Astrocyte (in vitro differentiated cells and primary cell): Measurements from ENCODE around the gene ARHGDIA. TPM values are rescaled to one million over a fixed set of nuclear protein-coding genes. Genes with fewer than 3 reads are reported as not detected.

ENCODE experiments used
- DNase-seq: peaks from one replicate; pipeline ENCODE4 v3.0.0-alpha.2; 2010; ENCODE audit warnings: low read depth
- FAIRE-seq: peaks from 2 replicates; lab custom pipeline; 2011; peaks lifted over from hg19 to GRCh38; lab: Jason Lieb, UNC
- H2AFZ ChIP-seq: 2 replicates; pipeline ENCODE4 v1.6.0; 2012; ENCODE audit warnings: low read depth, low read length, inconsistent platforms
- H3K27ac ChIP-seq: 2 replicates; pipeline ENCODE4 v1.5.1; 2011; ENCODE audit warnings: low read depth, low read length, inconsistent platforms
- H3K27me3 ChIP-seq: 2 replicates; pipeline ENCODE4 v1.6.0; 2011; ENCODE audit warnings: low read length, inconsistent platforms; ENCODE audit not compliant: insufficient read depth
- H3K36me3 ChIP-seq: 2 replicates; pipeline ENCODE4 v1.5.1; 2011; ENCODE audit warnings: low read length, inconsistent platforms; ENCODE audit not compliant: insufficient read depth
- H3K4me1 ChIP-seq: 2 replicates; pipeline ENCODE4 v1.5.1; 2011; ENCODE audit warnings: low read length, inconsistent platforms; ENCODE audit not compliant: insufficient read depth
- H3K4me2 ChIP-seq: 2 replicates; pipeline ENCODE4 v1.6.0; 2012; ENCODE audit warnings: low read length, inconsistent platforms
- H3K4me3 ChIP-seq: 2 replicates; pipeline ENCODE4 v1.5.1; 2011; ENCODE audit warnings: low read depth, mild to moderate bottlenecking, low read length, inconsistent platforms; ENCODE audit not compliant: insufficient read depth
- H3K79me2 ChIP-seq: 2 replicates; pipeline ENCODE4 v1.6.0; 2012; ENCODE audit warnings: mild to moderate bottlenecking, low read length, inconsistent platforms; ENCODE audit not compliant: insufficient read depth
- H3K9ac ChIP-seq: 2 replicates; pipeline ENCODE4 v1.6.0; 2012; ENCODE audit warnings: mild to moderate bottlenecking, low read length, inconsistent platforms
- H3K9me3 ChIP-seq: 2 replicates; pipeline ENCODE4 v1.5.1; 2012; ENCODE audit warnings: low read depth, mild to moderate bottlenecking, low read length, inconsistent platforms; ENCODE audit not compliant: insufficient read depth
- H4K20me1 ChIP-seq: 2 replicates; pipeline ENCODE4 v1.6.0; 2012; ENCODE audit warnings: low read length, inconsistent platforms; ENCODE audit not compliant: insufficient read depth
- H3K27ac Mint-ChIP-seq: one replicate; pipeline ENCODE4 v1.8.0; 2021; ENCODE audit warnings: mild to moderate bottlenecking, mixed read lengths; ENCODE audit not compliant: unreplicated experiment
- H3K27me3 Mint-ChIP-seq: one replicate; pipeline ENCODE4 v1.8.0; 2021; ENCODE audit warnings: low read depth, mixed read lengths; ENCODE audit not compliant: unreplicated experiment
- H3K36me3 Mint-ChIP-seq: one replicate; pipeline ENCODE4 v1.8.0; 2021; ENCODE audit warnings: low read depth, mixed read lengths; ENCODE audit not compliant: unreplicated experiment
- H3K4me1 Mint-ChIP-seq: one replicate; pipeline ENCODE4 v1.8.0; 2021; ENCODE audit warnings: low read depth, mixed read lengths; ENCODE audit not compliant: unreplicated experiment
- H3K4me3 Mint-ChIP-seq: one replicate; pipeline ENCODE4 v1.8.0; 2021; ENCODE audit warnings: mild to moderate bottlenecking, moderate library complexity, mixed read lengths; ENCODE audit not compliant: unreplicated experiment
- H3K9me3 Mint-ChIP-seq: one replicate; pipeline ENCODE4 v1.8.0; 2021; ENCODE audit warnings: mild to moderate bottlenecking, mixed read lengths; ENCODE audit not compliant: unreplicated experiment
- EZH2 ChIP-seq: IDR thresholded peaks from 2 replicates; pipeline ENCODE4 v1.6.1; 2012; ENCODE audit warnings: mild to moderate bottlenecking, low read length, inconsistent platforms; ENCODE audit not compliant: insufficient read depth
- total RNA-seq: library from RNA; stranded (reverse); gene quantifications from 2 replicates; pipeline ENCODE4 v1.2.1, GENCODE V29; 2021
- TF ChIP-seq, protein P1 (sequence below): IDR thresholded peaks from 2 replicates; pipeline ENCODE4 v1.5.1; 2011; ENCODE audit warnings: low read depth, mild to moderate bottlenecking, inconsistent platforms, low read length, moderate library complexity; ENCODE audit not compliant: insufficient read depth

ARHGDIA gene
- total RNA-seq, 1 donor from 2014 or later: 352 TPM

DNA sequence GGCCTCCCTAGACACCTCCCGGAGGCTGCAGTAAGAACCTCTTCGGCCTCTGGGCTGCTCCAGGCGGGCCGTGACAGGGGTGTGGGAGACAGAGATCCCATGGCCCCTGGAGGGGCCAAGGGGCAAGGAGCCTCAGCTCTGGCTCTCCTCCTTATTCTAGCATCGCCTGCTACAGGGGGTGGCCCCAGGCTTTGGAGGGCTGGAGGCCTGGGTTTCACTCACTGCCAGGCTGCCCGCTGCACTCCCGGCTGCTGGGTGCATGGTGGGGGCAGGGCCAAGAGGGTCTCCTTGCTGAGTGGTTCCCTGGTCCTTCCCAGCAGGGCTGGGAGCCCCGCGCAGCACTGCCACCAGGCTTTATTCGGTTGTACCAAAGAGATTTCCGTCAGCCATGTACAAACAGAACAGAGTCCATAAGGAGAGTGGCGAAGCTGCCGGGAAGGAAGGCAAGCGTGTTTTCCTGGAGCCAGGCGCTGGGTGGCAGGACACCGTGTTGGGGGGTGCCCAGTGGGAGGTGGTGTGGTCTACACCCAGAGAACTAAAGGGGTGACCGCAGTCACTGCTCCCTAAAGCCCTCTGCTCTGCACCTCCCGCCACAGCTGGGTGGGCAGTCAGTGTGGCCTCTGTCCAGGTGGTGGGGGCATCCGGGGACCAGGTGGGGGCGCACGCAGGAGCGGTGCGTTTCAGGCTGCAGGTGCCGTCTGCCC is 32.9 kb upstream of the ARHGDIA start:
- Mint-ChIP-seq H3K36me3 (peaks cover 8% of the 10 kb centered on the region), H3K27me3 (no peaks in the 10 kb centered on the region), H3K4me3 (no peak overlapping the region), H3K27ac (no peak overlapping the region), H3K9me3 (no peaks in the 10 kb centered on the region), H3K4me1 (peaks cover 2% of the 10 kb centered on the region)
- Histone ChIP-seq H3K79me2 (peaks cover 11% of the 10 kb centered on the region), H3K27me3 (no peaks in the 10 kb centered on the region), H3K4me2 (no peak overlapping the region), H3K4me3 (no peak overlapping the region), H3K36me3 (no peaks in the 10 kb centered on the region), H3K27ac (no peak overlapping the region), H2AFZ (no peak overlapping the region), H3K4me1 (peaks cover 15% of the 10 kb centered on the region), H3K9me3 (no peaks in the 10 kb centered on the region), H3K9ac (no peak overlapping the region), H4K20me1 (peaks cover 23% of the 10 kb centered on the region)
- TF ChIP-seq, protein P1, sequence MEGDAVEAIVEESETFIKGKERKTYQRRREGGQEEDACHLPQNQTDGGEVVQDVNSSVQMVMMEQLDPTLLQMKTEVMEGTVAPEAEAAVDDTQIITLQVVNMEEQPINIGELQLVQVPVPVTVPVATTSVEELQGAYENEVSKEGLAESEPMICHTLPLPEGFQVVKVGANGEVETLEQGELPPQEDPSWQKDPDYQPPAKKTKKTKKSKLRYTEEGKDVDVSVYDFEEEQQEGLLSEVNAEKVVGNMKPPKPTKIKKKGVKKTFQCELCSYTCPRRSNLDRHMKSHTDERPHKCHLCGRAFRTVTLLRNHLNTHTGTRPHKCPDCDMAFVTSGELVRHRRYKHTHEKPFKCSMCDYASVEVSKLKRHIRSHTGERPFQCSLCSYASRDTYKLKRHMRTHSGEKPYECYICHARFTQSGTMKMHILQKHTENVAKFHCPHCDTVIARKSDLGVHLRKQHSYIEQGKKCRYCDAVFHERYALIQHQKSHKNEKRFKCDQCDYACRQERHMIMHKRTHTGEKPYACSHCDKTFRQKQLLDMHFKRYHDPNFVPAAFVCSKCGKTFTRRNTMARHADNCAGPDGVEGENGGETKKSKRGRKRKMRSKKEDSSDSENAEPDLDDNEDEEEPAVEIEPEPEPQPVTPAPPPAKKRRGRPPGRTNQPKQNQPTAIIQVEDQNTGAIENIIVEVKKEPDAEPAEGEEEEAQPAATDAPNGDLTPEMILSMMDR: no peak
- TF ChIP-seq EZH2: no peak
- FAIRE-seq (no peak), DNase-seq (no peak)

DNA sequence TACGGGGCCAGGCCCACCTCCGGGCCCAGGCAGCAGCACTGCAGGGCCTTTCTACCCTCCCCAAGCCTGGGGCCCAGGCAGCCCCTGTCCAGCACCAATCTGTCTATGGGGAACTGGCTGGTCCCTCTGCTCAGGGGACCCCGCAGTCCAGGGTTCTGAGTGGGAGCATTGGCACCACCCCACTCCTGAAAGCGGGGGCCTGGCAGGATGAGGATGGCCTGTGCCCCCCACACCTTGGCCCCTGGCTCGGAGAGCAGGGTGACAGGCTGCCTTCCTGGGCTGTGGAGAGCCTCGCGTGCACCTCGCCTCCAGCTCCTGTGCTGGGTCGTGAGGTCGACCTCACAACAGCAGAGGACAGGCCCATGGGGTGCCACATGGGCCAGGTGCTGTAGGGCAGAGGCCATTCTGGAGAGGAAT is 32.3 kb upstream of the ARHGDIA start:
- FAIRE-seq: no peak

More for the DNA sequence above, 32.3 kb upstream of the ARHGDIA start:
- H3K27ac ChIP-seq: no peak overlapping the region
- no peak overlapping the region for H3K4me2 ChIP-seq
- Mint-ChIP-seq H3K4me1 (peaks cover 4% of the 10 kb centered on the region), H3K4me3 (peak overlapping the region; percentile 62), H3K9me3 (no peaks in the 10 kb centered on the region), H3K27me3 (no peaks in the 10 kb centered on the region), H3K27ac (no peak overlapping the region), H3K36me3 (peaks cover 8% of the 10 kb centered on the region)
- peaks cover 11% of the 10 kb centered on the region for H3K79me2 ChIP-seq
- H2AFZ ChIP-seq: no peak overlapping the region
- no peak overlapping the region for H3K4me3 ChIP-seq
- H3K9ac ChIP-seq: no peak overlapping the region
- TF ChIP-seq EZH2: no peak
- TF ChIP-seq, protein P1: no peak
- peaks cover 26% of the 10 kb centered on the region for H4K20me1 ChIP-seq
- no peaks in the 10 kb centered on the region for H3K9me3 ChIP-seq
- DNase-seq: no peak
- no peaks in the 10 kb centered on the region for H3K36me3 ChIP-seq
- peaks cover 21% of the 10 kb centered on the region for H3K4me1 ChIP-seq
- no peaks in the 10 kb centered on the region for H3K27me3 ChIP-seq
